HepG2 (cell line): ENCODE results near the gene UBE4A. TPM values are rescaled to one million over a fixed set of nuclear protein-coding genes. Genes with fewer than 3 reads are reported as not detected.

Experiments
- ATAC-seq: fragments of 200-7000 bp; cut with Tn5 transposase; 3 replicates; pipeline ENCODE4 v1.9.1; 2020; ENCODE audit warnings: mild to moderate bottlenecking, moderate library complexity
- BruUV-seq: library from RNA; stranded (reverse); fragments of 400-500 nt; replicated peaks from 2 replicates; lab custom pipeline; 2021; lab: Mats Ljungman, UMichigan
- CTCF ChIA-PET: fragments of 300-600 bp; formaldehyde crosslinking; extraction: SDS; loops from one replicate; lab custom pipeline; 2021; ENCODE audit warnings: low total read pairs, inconsistent platforms, low intra/inter-chr PET ratio; lab: Yijun Ruan, JAX
- POLR2A ChIA-PET: fragments of 350-600 bp; sonication (Branson Sonifier 250); formaldehyde crosslinking; loops from one replicate; lab custom pipeline; 2020; ENCODE audit warnings: antibody characterized with exemption, inconsistent platforms; lab: Yijun Ruan, JAX
- DNase-seq: peaks from one replicate; pipeline ENCODE4 v3.0.0-alpha.2; 2015; ENCODE audit warnings: low spot score
- FAIRE-seq: peaks from 3 replicates; lab custom pipeline; 2011; peaks lifted over from hg19 to GRCh38; lab: Jason Lieb, UNC
- H2AFZ ChIP-seq: one replicate; pipeline ENCODE4 v1.6.1; 2011; ENCODE audit warnings: low read length, inconsistent platforms
- H3K27ac ChIP-seq: fragments of 300-600 bp; 3 replicates; pipeline ENCODE4 v1.8.0; 2011; ENCODE audit warnings: mixed run types, mild to moderate bottlenecking, mixed read lengths, low read length, inconsistent platforms; ENCODE audit not compliant: insufficient read depth; ENCODE audit errors: extremely low read length
- H3K27me3 ChIP-seq, 2 experiments: fragments of 200-600 bp in 1 of 2; 2 replicates in 1 of 2; 3 replicates in 1 of 2; pipeline versions ENCODE4 v1.6.0 to v1.8.0; 2011; ENCODE audit warnings: low read length in 2 of 2, mild to moderate bottlenecking in 2 of 2, moderate library complexity in 2 of 2, inconsistent platforms in 1 of 2; ENCODE audit not compliant: insufficient read depth in 2 of 2, control insufficient read depth in 1 of 2
- H3K36me3 ChIP-seq, 2 experiments: fragments of 200-600 bp in 1 of 2; replicated peaks in 1 of 2; 2 replicates in 1 of 2; 3 replicates in 1 of 2; pipeline versions ENCODE4 v1.5.1 to v1.8.0; 2011; ENCODE audit warnings: low read length in 2 of 2, inconsistent platforms in 1 of 2; ENCODE audit not compliant: insufficient read depth in 2 of 2, control insufficient read depth in 1 of 2
- H3K4me1 ChIP-seq: 2 replicates; pipeline ENCODE4 v1.5.1; 2012; ENCODE audit warnings: low read length, inconsistent platforms; ENCODE audit not compliant: insufficient read depth
- H3K4me2 ChIP-seq: 2 replicates; pipeline ENCODE4 v1.6.0; 2011; ENCODE audit warnings: low read depth, low read length, inconsistent platforms
- H3K4me3 ChIP-seq, 3 experiments: fragments of 200-600 bp in 1 of 3; sonication (generic), shearing (Covaris generic) in 1 of 3; replicated peaks in 1 of 3; 2 replicates each; pipeline ENCODE4 v1.5.1; 2011 to 2016; ENCODE audit warnings: low read length in 3 of 3, inconsistent platforms in 2 of 3, low read depth in 2 of 3, mild to moderate bottlenecking in 2 of 3, control low read depth in 1 of 3, mixed read lengths in 1 of 3; ENCODE audit not compliant: insufficient read depth in 1 of 3
- H3K79me2 ChIP-seq: one replicate; pipeline ENCODE4 v1.6.1; 2011; ENCODE audit warnings: low read length, inconsistent platforms; ENCODE audit not compliant: insufficient read depth
- H3K9ac ChIP-seq: 2 replicates; pipeline ENCODE4 v1.6.0; 2011; ENCODE audit warnings: mild to moderate bottlenecking, low read depth, low read length, inconsistent platforms; ENCODE audit not compliant: insufficient read depth
- H3K9me3 ChIP-seq: 2 replicates; pipeline ENCODE4 v1.5.1; 2012; ENCODE audit warnings: mild to moderate bottlenecking, low read length
- H4K20me1 ChIP-seq: 2 replicates; pipeline ENCODE4 v1.6.0; 2011; ENCODE audit warnings: inconsistent platforms, mild to moderate bottlenecking, low read length, moderate library complexity; ENCODE audit not compliant: insufficient read depth
- ATAD3A ChIP-seq: sonication (generic); formaldehyde crosslinking; IDR thresholded peaks from 2 replicates; pipeline ENCODE4 v1.4.0; 2020; ENCODE audit warnings: missing genetic modification reagents
- E2F5 ChIP-seq: sonication (generic); formaldehyde crosslinking; conservative IDR thresholded peaks from 2 replicates; pipeline ENCODE4 v1.4.0; 2020; ENCODE audit warnings: missing genetic modification reagents
- FOXK1 ChIP-seq: sonication (generic); formaldehyde crosslinking; IDR thresholded peaks from 2 replicates; pipeline ENCODE4 v1.4.0; 2020; ENCODE audit warnings: low read depth, missing genetic modification reagents, borderline replicate concordance
- KAT7 ChIP-seq: IDR thresholded peaks from 2 replicates; pipeline ENCODE4 v1.6.1; 2018; ENCODE audit warnings: borderline replicate concordance, missing compliant biosample characterization
- KDM3A ChIP-seq: IDR thresholded peaks from 2 replicates; pipeline ENCODE4 v1.6.1; 2018; ENCODE audit warnings: low read depth, missing compliant biosample characterization
- MIER3 ChIP-seq: IDR thresholded peaks from 2 replicates; pipeline ENCODE4 v1.6.1; 2016; ENCODE audit warnings: missing compliant biosample characterization, borderline replicate concordance
- MLXIP ChIP-seq: sonication (generic); formaldehyde crosslinking; IDR thresholded peaks from 2 replicates; pipeline ENCODE4 v1.9.0; 2021; ENCODE audit warnings: missing genetic modification reagents, borderline replicate concordance
- NR2F2 ChIP-seq: IDR thresholded peaks from 2 replicates; pipeline ENCODE4 v1.6.1; 2012; ENCODE audit warnings: low read depth, inconsistent platforms, borderline replicate concordance
- POLR2AphosphoS2 ChIP-seq: IDR thresholded peaks from 2 replicates; pipeline ENCODE4 v1.6.1; 2011; ENCODE audit warnings: low read depth, low read length, improper control_type of control experiment
- RBM39 ChIP-seq: fragments of 200-400 bp; formaldehyde crosslinking; IDR thresholded peaks from one replicate; pipeline ENCODE4 v1.6.1; 2018; ENCODE audit warnings: antibody characterized with exemption, mild to moderate bottlenecking, low read depth, low read length; ENCODE audit not compliant: poor library complexity, severe bottlenecking
- ZMYM3 ChIP-seq: sonication (generic); formaldehyde crosslinking; IDR thresholded peaks from 2 replicates; pipeline ENCODE4 v1.5.1; 2020; ENCODE audit warnings: mild to moderate bottlenecking, missing genetic modification reagents
- ZNF383 ChIP-seq: sonication (generic); formaldehyde crosslinking; IDR thresholded peaks from 2 replicates; pipeline ENCODE4 v1.4.0; 2020; ENCODE audit warnings: missing genetic modification reagents, mild to moderate bottlenecking, borderline replicate concordance
- ZNF615 ChIP-seq: sonication (generic); formaldehyde crosslinking; IDR thresholded peaks from 2 replicates; pipeline ENCODE4 v1.5.0; 2020; ENCODE audit warnings: mild to moderate bottlenecking, missing genetic modification reagents, borderline replicate concordance
- ZNF816 ChIP-seq: sonication (generic); formaldehyde crosslinking; IDR thresholded peaks from 2 replicates; pipeline ENCODE4 v1.8.0; 2022; ENCODE audit warnings: missing genetic modification reagents, mild to moderate bottlenecking, borderline replicate concordance
- WGBS: methylation state at CpG from one replicate; pipeline ENCODE4 v1.1.6; 2017; ENCODE audit warnings: low lambda C conversion rate; 5-methylcytosine and 5-hydroxymethylcytosine counted together
- in situ Hi-C: cut with HindIII; loops from 2 replicates; pipeline ENCODE4 v1.10.0; 2017; ENCODE audit warnings: low pct_unique_long_range_greater_than_20kb; ENCODE audit not compliant: extremely low pct_ligation_motif_present
- intact Hi-C: fragments of 100-400 bp; cut with micrococcal nuclease; formaldehyde crosslinking; loops from one replicate; pipeline ENCODE4 v1.10.0; 2022; ENCODE audit not compliant: unreplicated experiment
- polyA plus RNA-seq, 8 experiments: library from polyadenylated mRNA; depleted of rRNA in 3 of 8; stranded (reverse) in 7 of 8; unstranded in 1 of 8; fragments of >200 nt; fragmentation: Illumina TruSeq in 4 of 8; extraction: Trizol in 4 of 8; gene quantifications; 2 replicates each; pipeline versions ENCODE4 v1.2.1 to v1.2.3, GENCODE V29; 2011 to 2016; ENCODE audit warnings: low read depth in 4 of 8, missing spikeins in 1 of 8, mixed read lengths in 1 of 8; ENCODE audit not compliant: insufficient read depth in 1 of 8
- total RNA-seq, 5 experiments: library from RNA; depleted of rRNA; stranded (reverse); fragments of >200 nt; fragmentation: Illumina TruSeq; extraction: Trizol; gene quantifications; 2 replicates each; pipeline ENCODE4 v1.2.3, GENCODE V29; 2016; ENCODE audit warnings: low read depth in 1 of 5
- TF ChIP-seq, protein P1 (sequence below): sonication (generic); formaldehyde crosslinking; IDR thresholded peaks from 2 replicates; pipeline ENCODE4 v1.4.0; 2020; ENCODE audit warnings: mild to moderate bottlenecking, low read depth, missing genetic modification reagents
- TF ChIP-seq, protein P2 (sequence below): sonication (generic); formaldehyde crosslinking; IDR thresholded peaks from 2 replicates; pipeline ENCODE4 v1.4.0; 2020; ENCODE audit warnings: mild to moderate bottlenecking, low read depth, missing genetic modification reagents
- TF ChIP-seq, protein P3 (sequence below): fragments of 450-650 bp; IDR thresholded peaks from 2 replicates; pipeline ENCODE4 v1.6.1; 2017

The UBE4A gene
- total and polyA plus RNA-seq, 2 of the 13 experiments (the other 11 are each of a cell fraction or from before 2014, with no cell fraction given) = 15.1 to 32.7 TPM

GRCh38 chr11:118418766-118419165 lies 59.4 kb downstream of the UBE4A start (continued):
- TF ChIP-seq MLXIP = no peak
- TF ChIP-seq, protein P1, sequence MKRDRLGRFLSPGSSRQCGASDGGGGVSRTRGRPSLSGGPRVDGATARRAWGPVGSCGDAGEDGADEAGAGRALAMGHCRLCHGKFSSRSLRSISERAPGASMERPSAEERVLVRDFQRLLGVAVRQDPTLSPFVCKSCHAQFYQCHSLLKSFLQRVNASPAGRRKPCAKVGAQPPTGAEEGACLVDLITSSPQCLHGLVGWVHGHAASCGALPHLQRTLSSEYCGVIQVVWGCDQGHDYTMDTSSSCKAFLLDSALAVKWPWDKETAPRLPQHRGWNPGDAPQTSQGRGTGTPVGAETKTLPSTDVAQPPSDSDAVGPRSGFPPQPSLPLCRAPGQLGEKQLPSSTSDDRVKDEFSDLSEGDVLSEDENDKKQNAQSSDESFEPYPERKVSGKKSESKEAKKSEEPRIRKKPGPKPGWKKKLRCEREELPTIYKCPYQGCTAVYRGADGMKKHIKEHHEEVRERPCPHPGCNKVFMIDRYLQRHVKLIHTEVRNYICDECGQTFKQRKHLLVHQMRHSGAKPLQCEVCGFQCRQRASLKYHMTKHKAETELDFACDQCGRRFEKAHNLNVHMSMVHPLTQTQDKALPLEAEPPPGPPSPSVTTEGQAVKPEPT = no peak
- no peak for TF ChIP-seq ATAD3A
- no peak for TF ChIP-seq ZNF615 (CRISPR knock-in tag)

GRCh38 chr11:118427707-118428106 lies 68.3 kb downstream of the UBE4A start:
- no peak for FAIRE-seq
- H3K27me3 ChIP-seq = no peaks in the 10 kb centered on the region
- in situ Hi-C loops = no loop called here
- ChIA-PET CTCF (no interaction called here), POLR2A (no interaction called here)
- H3K27ac ChIP-seq = no peak overlapping the region
- 2% methylated on average over 1 of the region's 1 CpG for WGBS
- H3K9me3 ChIP-seq = no peaks in the 10 kb centered on the region
- no peaks in the 10 kb centered on the region for H3K36me3 ChIP-seq
- H3K79me2 ChIP-seq = no peaks in the 10 kb centered on the region
- H3K9ac ChIP-seq = no peak overlapping the region
- H3K4me3 ChIP-seq = no peak overlapping the region
- no peak overlapping the region for H2AFZ ChIP-seq
- intact Hi-C loops = no loop called here
- no peak for DNase-seq
- ATAC-seq = no peak
- no TSS peak for BruUV-seq
- no peak overlapping the region for H3K4me2 ChIP-seq
- no peaks in the 10 kb centered on the region for H4K20me1 ChIP-seq
- peaks cover 19% of the 10 kb centered on the region for H3K4me1 ChIP-seq
- TF ChIP-seq POLR2AphosphoS2 (no peak), ZNF816 (no peak), FOXK1 (no peak), KDM3A (CRISPR knock-in tag) (no peak), NR2F2 (no peak), KAT7 (CRISPR knock-in tag) (no peak), ZMYM3 (CRISPR knock-in tag) (no peak), ZNF383 (CRISPR knock-in tag) (no peak), RBM39 (no peak), MIER3 (CRISPR knock-in tag) (no peak), E2F5 (CRISPR knock-in tag) (no peak)
- TF ChIP-seq, protein P2, sequence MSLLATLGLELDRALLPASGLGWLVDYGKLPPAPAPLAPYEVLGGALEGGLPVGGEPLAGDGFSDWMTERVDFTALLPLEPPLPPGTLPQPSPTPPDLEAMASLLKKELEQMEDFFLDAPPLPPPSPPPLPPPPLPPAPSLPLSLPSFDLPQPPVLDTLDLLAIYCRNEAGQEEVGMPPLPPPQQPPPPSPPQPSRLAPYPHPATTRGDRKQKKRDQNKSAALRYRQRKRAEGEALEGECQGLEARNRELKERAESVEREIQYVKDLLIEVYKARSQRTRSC (CRISPR knock-in tag) = no peak
- TF ChIP-seq, protein P3, sequence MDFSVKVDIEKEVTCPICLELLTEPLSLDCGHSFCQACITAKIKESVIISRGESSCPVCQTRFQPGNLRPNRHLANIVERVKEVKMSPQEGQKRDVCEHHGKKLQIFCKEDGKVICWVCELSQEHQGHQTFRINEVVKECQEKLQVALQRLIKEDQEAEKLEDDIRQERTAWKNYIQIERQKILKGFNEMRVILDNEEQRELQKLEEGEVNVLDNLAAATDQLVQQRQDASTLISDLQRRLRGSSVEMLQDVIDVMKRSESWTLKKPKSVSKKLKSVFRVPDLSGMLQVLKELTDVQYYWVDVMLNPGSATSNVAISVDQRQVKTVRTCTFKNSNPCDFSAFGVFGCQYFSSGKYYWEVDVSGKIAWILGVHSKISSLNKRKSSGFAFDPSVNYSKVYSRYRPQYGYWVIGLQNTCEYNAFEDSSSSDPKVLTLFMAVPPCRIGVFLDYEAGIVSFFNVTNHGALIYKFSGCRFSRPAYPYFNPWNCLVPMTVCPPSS = no peak
